KBM-7 (cell line): ENCODE results near the gene HDAC9.

Source experiments
- DNase-seq: peaks from one replicate; pipeline ENCODE4 v3.0.0-alpha.2; 2015
- in situ Hi-C: fragments of 300-500 bp; cut with MboI; formaldehyde crosslinking; loops from 2 replicates; pipeline ENCODE4 v1.14.3; 2020; ENCODE audit warnings: low sequenced_read_pairs, low pct_unique_long_range_greater_than_20kb, mixed read lengths

Gene HDAC9

GRCh38 chr7:18547509-18548187 is 52.1 kb downstream of the HDAC9 start:
- in situ Hi-C loops, result no loop called here

GRCh38 chr7:18548534-18548933 is 53.0 kb downstream of the HDAC9 start:
- no peak for DNase-seq
- in situ Hi-C loops, result no loop called here

More at GRCh38 chr7:18547509-18548187, 52.1 kb downstream of the HDAC9 start:
- no peak for DNase-seq

GRCh38 chr7:18550574-18550973 is 55.0 kb downstream of the HDAC9 start:
- in situ Hi-C loops, result no loop called here
- DNase-seq, result no peak

- peak; percentile 14 for DNase-seq
- in situ Hi-C loops, result no loop called here
Observed at GRCh38 chr7:18552316-18552916, 56.9 kb downstream of the HDAC9 start.

GRCh38 chr7:18552943-18553604 is 57.5 kb downstream of the HDAC9 start:
- in situ Hi-C loops, result no loop called here
- no peak for DNase-seq

- no peak for DNase-seq
- in situ Hi-C loops, result no loop called here
Observed at GRCh38 chr7:18553605-18554003, 58.1 kb downstream of the HDAC9 start.

GRCh38 chr7:18555120-18555519 is 59.6 kb downstream of the HDAC9 start:
- DNase-seq, result no peak
- in situ Hi-C loops, result no loop called here

- in situ Hi-C loops, result no loop called here
- DNase-seq, result no peak
Observed at GRCh38 chr7:18555968-18556367, 60.4 kb downstream of the HDAC9 start.

GRCh38 chr7:18558503-18558902 is 63.0 kb downstream of the HDAC9 start:
- no peak for DNase-seq
- in situ Hi-C loops, result no loop called here

GRCh38 chr7:18558910-18559309 is 63.4 kb downstream of the HDAC9 start:
- DNase-seq, result no peak
- in situ Hi-C loops, result no loop called here

- DNase-seq, result no peak
- in situ Hi-C loops, result no loop called here
Observed at GRCh38 chr7:18559756-18560155, 64.2 kb downstream of the HDAC9 start.

GRCh38 chr7:18564779-18565178 is 69.2 kb downstream of the HDAC9 start:
- in situ Hi-C loops, result no loop called here
- DNase-seq, result no peak

- in situ Hi-C loops, result no loop called here
- no peak for DNase-seq
Observed at GRCh38 chr7:18565337-18565736, 69.8 kb downstream of the HDAC9 start.

GRCh38 chr7:18566205-18566604 is 70.7 kb downstream of the HDAC9 start:
- in situ Hi-C loops, result no loop called here
- DNase-seq, result no peak

GRCh38 chr7:18566829-18567228 is 71.3 kb downstream of the HDAC9 start:
- DNase-seq, result peak; percentile 14
- in situ Hi-C loops, result no loop called here

GRCh38 chr7:18570441-18570840 is 74.9 kb downstream of the HDAC9 start:
- DNase-seq, result no peak
- in situ Hi-C loops, result no loop called here

GRCh38 chr7:18570890-18571478 is 75.4 kb downstream of the HDAC9 start:
- peak; percentile 13 for DNase-seq
- in situ Hi-C loops, result no loop called here

GRCh38 chr7:18572154-18572553 is 76.6 kb downstream of the HDAC9 start:
- no peak for DNase-seq
- in situ Hi-C loops, result no loop called here

- no peak for DNase-seq
- in situ Hi-C loops, result no loop called here
Observed at GRCh38 chr7:18572885-18573284, 77.3 kb downstream of the HDAC9 start.
